Stomach (tissue), 9 donors: ENCODE measurements around the gene BCORL1. TPM values are rescaled to one million over a fixed set of nuclear protein-coding genes. Genes with fewer than 3 reads are reported as not detected.

ENCODE experiments used
- DNase-seq, 2 donors: peaks; one replicate each; pipeline versions ENCODE4 v3.0.0 to v3.0.0-alpha.2; 2013 to 2019
- H3K27ac ChIP-seq, 5 donors: fragments of 200-600 bp in 4 of 5; sonication (generic) in 4 of 5; one replicate each; pipeline ENCODE4 v1.5.1; 2013 to 2019; ENCODE audit warnings: mild to moderate bottlenecking in 1 of 5, moderate library complexity in 1 of 5
- H3K27me3 ChIP-seq, 3 donors: fragments of 200-600 bp; sonication (generic); one replicate each; pipeline ENCODE4 v1.5.1; 2017 to 2019; ENCODE audit warnings: mixed run types in 1 of 3
- H3K36me3 ChIP-seq, 4 donors: fragments of 200-600 bp; sonication (generic); 1 replicate in 3 of 4; 2 replicates in 1 of 4; pipeline ENCODE4 v1.5.1; 2016 to 2019
- H3K4me1 ChIP-seq, 4 donors: fragments of 200-600 bp; sonication (generic); one replicate each; pipeline ENCODE4 v1.5.1; 2016 to 2019
- H3K4me3 ChIP-seq, 4 donors: fragments of 200-600 bp; sonication (generic) in 3 of 4; one replicate each; pipeline ENCODE4 v1.5.1; 2016 to 2019; ENCODE audit warnings: mild to moderate bottlenecking in 1 of 4
- H3K9me3 ChIP-seq, 4 donors: fragments of 200-600 bp; sonication (generic); one replicate each; pipeline ENCODE4 v1.5.1; 2016 to 2019
- CTCF ChIP-seq, 7 experiments: fragments of 450-650 bp in 4 of 7; fragments of 200-600 bp in 3 of 7; sonication (generic) in 3 of 7; IDR thresholded peaks; one replicate each; pipeline ENCODE4 v1.5.1; 2016 to 2019; ENCODE audit warnings: antibody characterized with exemption in 7 of 7, control low read depth in 2 of 7, mild to moderate bottlenecking in 1 of 7
- EP300 ChIP-seq: sonication (generic); formaldehyde crosslinking; IDR thresholded peaks from one replicate; pipeline ENCODE4 v1.6.1; 2017; ENCODE audit warnings: antibody characterized with exemption
- POLR2A ChIP-seq, 4 donors: fragments of 450-650 bp; IDR thresholded peaks; one replicate each; pipeline ENCODE4 v1.6.1; 2016; ENCODE audit warnings: antibody characterized with exemption in 4 of 4, control low read depth in 2 of 4, mild to moderate bottlenecking in 1 of 4, moderate library complexity in 1 of 4
- POLR2AphosphoS5 ChIP-seq, 3 donors: sonication (generic); formaldehyde crosslinking; IDR thresholded peaks; one replicate each; pipeline ENCODE4 v1.6.1; 2016; ENCODE audit warnings: antibody characterized with exemption in 3 of 3
- WGBS, 5 donors: extraction: QIAGEN DNeasy Blood & Tissue Kit in 3 of 5; methylation state at CpG; one replicate each; pipeline versions ENCODE4 v1.1.5 to v1.1.7; 2013 to 2018; 5-methylcytosine and 5-hydroxymethylcytosine counted together
- intact Hi-C: fragments of 100-400 bp; cut with DNase I; formaldehyde crosslinking; loops from one replicate; pipeline ENCODE4 v1.15.1; 2023; ENCODE audit warnings: low total_unique reads
- polyA plus RNA-seq, 3 donors: library from polyadenylated mRNA; stranded (reverse); fragments of 200-250 nt; gene quantifications; one replicate each; pipeline ENCODE4 v1.2.3, GENCODE V29; 2013
- total RNA-seq, 5 donors: library from RNA; depleted of rRNA; stranded (reverse); fragments of >200 nt; gene quantifications; one replicate each; pipeline versions ENCODE4 v1.1.0 to v1.2.3, GENCODE V29; 2014 to 2016
- donor health status: healthy with polysubstance abuse.
- donor health status: Bipolar disorder and iron deficiency.
- donor health status: healthy.

The BCORL1 gene
- total and polyA plus RNA-seq, 8 donors: 0.89 to 16.8 (median 2.7) TPM

- intact Hi-C loops: no loop called here
- Histone ChIP-seq H3K4me3 (no peak overlapping the region), H3K9me3 (no peaks in the 10 kb centered on the region), H3K27me3 (no peaks in the 10 kb centered on the region), H3K4me1 (peaks cover 0 to 6% (median 0%) of the 10 kb centered on the region in 4 donors), H3K36me3 (no peaks in the 10 kb centered on the region), H3K27ac (no peak overlapping the region)
- TF ChIP-seq POLR2AphosphoS5 (IDR thresholded peaks at IDR 0.05) (no peak), EP300 (no peak), POLR2A (IDR thresholded peaks at IDR 0.05) (no peak)
- no peak for DNase-seq
- 53 to 81% (median 61%) methylated on average over 3 of the region's 3 CpGs for WGBS, 5 donors
These were observed 5.4 kb downstream of the BCORL1 start for GRCh38 chrX:129987871-129988270.

- Histone ChIP-seq H3K27ac (no peak overlapping the region), H3K9me3 (no peaks in the 10 kb centered on the region), H3K27me3 (no peaks in the 10 kb centered on the region), H3K36me3 (no peaks in the 10 kb centered on the region), H3K4me1 (peaks cover 0 to 14% (median 3%) of the 10 kb centered on the region in 4 donors), H3K4me3 (no peak overlapping the region)
- no peak for DNase-seq
- TF ChIP-seq CTCF (IDR thresholded peaks at IDR 0.05) (no peak), POLR2AphosphoS5 (IDR thresholded peaks at IDR 0.05) (no peak), POLR2A (IDR thresholded peaks at IDR 0.05) (no peak), EP300 (no peak)
- 90 to 100% (median 92%) methylated on average over 5 of the region's 5 CpGs for WGBS, 5 donors
- intact Hi-C loops: no loop called here
These were observed 9.7 kb downstream of the BCORL1 start for GRCh38 chrX:129992181-129992580.

GRCh38 chrX:129996120-129996519 is 13.7 kb downstream of the BCORL1 start:
- peak overlapping the region in 1 of 5 donors; percentile 4 for H3K27ac ChIP-seq
- intact Hi-C loops: no loop called here
- TF ChIP-seq POLR2AphosphoS5 (IDR thresholded peaks at IDR 0.05) (no peak), EP300 (no peak), POLR2A (IDR thresholded peaks at IDR 0.05) (no peak), CTCF (IDR thresholded peaks at IDR 0.05) (no peak)

GRCh38 chrX:129997086-129997485 is 14.7 kb downstream of the BCORL1 start:
- Histone ChIP-seq H3K4me1 (peaks cover 0 to 14% (median 0%) of the 10 kb centered on the region in 4 donors), H3K9me3 (no peaks in the 10 kb centered on the region), H3K4me3 (no peak overlapping the region), H3K27me3 (no peaks in the 10 kb centered on the region), H3K36me3 (no peaks in the 10 kb centered on the region), H3K27ac (no peak overlapping the region)
- intact Hi-C loops: no loop called here
- TF ChIP-seq CTCF (IDR thresholded peaks at IDR 0.05) (no peak), EP300 (no peak), POLR2AphosphoS5 (IDR thresholded peaks at IDR 0.05) (no peak), POLR2A (IDR thresholded peaks at IDR 0.05) (no peak)
- DNase-seq: no peak
- WGBS, 5 donors: 76 to 94% (median 83%) methylated on average over 5 of the region's 5 CpGs

More at GRCh38 chrX:129996120-129996519, 13.7 kb downstream of the BCORL1 start:
- Histone ChIP-seq H3K27me3 (no peaks in the 10 kb centered on the region), H3K9me3 (no peaks in the 10 kb centered on the region), H3K36me3 (no peaks in the 10 kb centered on the region), H3K4me1 (peaks cover 0 to 14% (median 0%) of the 10 kb centered on the region in 4 donors), H3K4me3 (no peak overlapping the region)
- WGBS, 5 donors: 60 to 84% (median 69%) methylated on average over 4 of the region's 4 CpGs
- DNase-seq: no peak

- Histone ChIP-seq H3K27me3 (no peaks in the 10 kb centered on the region), H3K9me3 (no peaks in the 10 kb centered on the region), H3K36me3 (no peaks in the 10 kb centered on the region), H3K4me3 (no peak overlapping the region), H3K4me1 (peaks cover 0 to 14% (median 0%) of the 10 kb centered on the region in 4 donors), H3K27ac (no peak overlapping the region)
- 63 to 89% (median 86%) methylated on average over 3 of the region's 3 CpGs for WGBS, 5 donors
- TF ChIP-seq POLR2AphosphoS5 (IDR thresholded peaks at IDR 0.05) (no peak), EP300 (no peak), POLR2A (IDR thresholded peaks at IDR 0.05) (no peak), CTCF (IDR thresholded peaks at IDR 0.05) (no peak)
- intact Hi-C loops: no loop called here
- DNase-seq: no peak
These were observed 15.6 kb downstream of the BCORL1 start for GRCh38 chrX:129998021-129998420.
